BLaER1 treated with 17β-estradiol and CSF1 and Interleukin-3, amounts not matched to agents 10 nM and 100 nM (cell line): ENCODE measurements around the gene FAM120AOS.

ENCODE experiments used
- H3K27ac ChIP-seq, 11 experiments: shearing (Covaris generic); formaldehyde crosslinking; 2 replicates each; pipeline ENCODE4 v1.8.1; 2022
- H3K27me3 ChIP-seq, 11 experiments: shearing (Covaris generic); formaldehyde crosslinking; 2 replicates each; pipeline ENCODE4 v1.8.1; 2022
- H3K36me3 ChIP-seq, 11 experiments: shearing (Covaris generic); formaldehyde crosslinking; 2 replicates each; pipeline ENCODE4 v1.8.1; 2022
- H3K4me1 ChIP-seq, 10 experiments: shearing (Covaris generic); formaldehyde crosslinking; 2 replicates each; pipeline ENCODE4 v1.8.1; 2022
- H3K4me2 ChIP-seq, 11 experiments: shearing (Covaris generic); formaldehyde crosslinking; 2 replicates each; pipeline ENCODE4 v1.8.1; 2022
- H3K4me3 ChIP-seq, 10 experiments: shearing (Covaris generic); formaldehyde crosslinking; 2 replicates each; pipeline ENCODE4 v1.8.1; 2022
- H3K9ac ChIP-seq, 11 experiments: shearing (Covaris generic); formaldehyde crosslinking; 2 replicates each; pipeline ENCODE4 v1.8.1; 2022
- H3K9me3 ChIP-seq, 11 experiments: shearing (Covaris generic); formaldehyde crosslinking; replicated peaks in 1 of 11; 2 replicates each; pipeline ENCODE4 v1.8.1; 2022
- H4K20me1 ChIP-seq, 11 experiments: shearing (Covaris generic); formaldehyde crosslinking; 2 replicates each; pipeline ENCODE4 v1.8.1; 2022
- Cebpa-rat ChIP-seq, 11 experiments: shearing (Covaris generic); IDR thresholded peaks; 2 replicates each; pipeline ENCODE4 v1.8.1; 2022

Gene FAM120AOS

DNA sequence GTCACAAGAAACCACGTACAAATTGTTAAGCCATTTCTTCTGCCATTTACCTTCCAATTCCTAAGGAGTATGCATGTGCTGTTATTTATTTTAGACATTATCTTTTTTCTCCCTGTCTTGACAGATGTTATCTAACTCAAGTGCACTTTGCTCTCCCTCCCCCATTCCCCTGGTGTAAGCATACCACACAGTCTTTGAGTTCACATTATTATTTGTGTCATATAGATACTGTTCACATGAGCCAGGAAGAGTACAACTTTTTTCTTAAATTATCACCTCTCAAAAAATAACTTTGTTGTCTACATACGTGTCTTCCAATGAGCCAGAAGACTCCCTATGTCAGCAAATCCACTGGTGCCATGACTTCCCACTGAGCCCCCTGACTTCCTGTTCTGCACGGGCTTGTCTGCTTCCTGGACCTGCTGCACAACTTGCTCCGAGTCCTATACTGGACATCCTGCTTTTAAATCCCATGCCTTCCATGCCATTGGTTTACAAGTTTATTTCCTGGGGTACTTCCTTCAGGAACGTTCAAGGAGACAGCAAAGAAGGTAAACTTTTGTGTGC, 21.8 kb downstream of the FAM120AOS start:
- H3K36me3 ChIP-seq, result no peaks in the 10 kb centered on the region
- no peak overlapping the region for H3K27ac ChIP-seq
- H4K20me1 ChIP-seq, result no peaks in the 10 kb centered on the region
- no peak overlapping the region for H3K9ac ChIP-seq
- H3K27me3 ChIP-seq, result no peaks in the 10 kb centered on the region
- no peak for TF ChIP-seq Cebpa-rat (IDR thresholded peaks at IDR 0.05)
- no peak overlapping the region for H3K4me3 ChIP-seq
- peaks cover 0 to 7% (median 3%) of the 10 kb centered on the region in 11 experiments; a peak in 11 of 22 replicates for H3K9me3 ChIP-seq
- peak overlapping the region in 3 of 11 experiments; percentile 26 to 67 (median 31); a peak in 6 of 22 replicates for H3K4me2 ChIP-seq
- peaks cover 0 to 25% (median 9%) of the 10 kb centered on the region in 10 experiments; a peak in 16 of 20 replicates for H3K4me1 ChIP-seq

DNA sequence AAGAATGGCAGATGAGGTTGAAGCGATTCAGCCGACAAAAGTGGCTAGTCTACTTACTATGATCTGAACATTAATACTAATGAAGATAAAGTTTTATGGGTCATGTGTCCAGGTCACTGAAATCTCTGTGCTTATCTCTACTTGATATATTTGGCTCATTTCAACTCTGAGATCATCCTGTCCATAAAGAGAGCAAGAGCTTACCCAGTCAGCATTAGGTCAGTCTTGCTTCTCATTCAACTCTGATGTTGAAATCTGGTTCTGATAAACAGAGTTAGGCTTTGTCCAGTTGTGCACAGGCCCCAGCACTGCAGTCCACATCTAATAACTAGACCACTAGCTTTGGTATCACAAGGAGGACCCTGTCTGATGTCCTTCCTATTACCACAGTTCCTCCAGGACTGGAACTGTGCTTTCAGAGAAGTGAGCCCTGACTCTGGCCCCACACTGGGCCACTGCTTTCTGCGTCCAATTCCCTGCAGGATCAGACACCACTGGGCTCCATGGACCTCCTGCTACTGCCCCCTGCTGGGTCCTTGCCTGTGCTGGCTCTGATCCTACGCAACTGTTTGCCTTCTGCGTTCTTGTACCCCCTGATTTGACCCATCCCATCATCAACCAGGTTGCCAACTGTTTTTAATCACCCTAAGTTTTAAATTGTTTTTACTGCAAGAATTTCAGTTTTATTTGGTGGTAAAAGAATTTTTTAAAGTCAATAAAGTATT, 25.6 kb downstream of the FAM120AOS start:
- H3K4me1 ChIP-seq, result peaks cover 0 to 18% (median 0%) of the 10 kb centered on the region in 10 experiments; a peak in 6 of 20 replicates
- H3K4me2 ChIP-seq, result no peak overlapping the region
- H3K36me3 ChIP-seq, result no peaks in the 10 kb centered on the region
- no peaks in the 10 kb centered on the region for H4K20me1 ChIP-seq
- no peak for TF ChIP-seq Cebpa-rat (IDR thresholded peaks at IDR 0.05)
- no peak overlapping the region for H3K9ac ChIP-seq
- H3K27ac ChIP-seq, result no peak overlapping the region
- H3K27me3 ChIP-seq, result no peaks in the 10 kb centered on the region
- peaks cover 0 to 24% (median 16%) of the 10 kb centered on the region in 11 experiments; a peak in 16 of 22 replicates for H3K9me3 ChIP-seq
- no peak overlapping the region for H3K4me3 ChIP-seq

- H3K27ac ChIP-seq, result no peak overlapping the region
- H3K4me3 ChIP-seq, result no peak overlapping the region
- no peaks in the 10 kb centered on the region for H4K20me1 ChIP-seq
- no peak overlapping the region for H3K9ac ChIP-seq
- H3K9me3 ChIP-seq, result peaks cover 25 to 48% (median 40%) of the 10 kb centered on the region in 11 experiments
- no peaks in the 10 kb centered on the region for H3K36me3 ChIP-seq
- no peak overlapping the region for H3K4me2 ChIP-seq
- no peak for TF ChIP-seq Cebpa-rat (IDR thresholded peaks at IDR 0.05)
- H3K4me1 ChIP-seq, result no peaks in the 10 kb centered on the region; a peak in 1 of 20 replicates
- H3K27me3 ChIP-seq, result no peaks in the 10 kb centered on the region
These were observed 30.3 kb downstream of the FAM120AOS start for GRCh38 chr9:93422977-93423616.

DNA sequence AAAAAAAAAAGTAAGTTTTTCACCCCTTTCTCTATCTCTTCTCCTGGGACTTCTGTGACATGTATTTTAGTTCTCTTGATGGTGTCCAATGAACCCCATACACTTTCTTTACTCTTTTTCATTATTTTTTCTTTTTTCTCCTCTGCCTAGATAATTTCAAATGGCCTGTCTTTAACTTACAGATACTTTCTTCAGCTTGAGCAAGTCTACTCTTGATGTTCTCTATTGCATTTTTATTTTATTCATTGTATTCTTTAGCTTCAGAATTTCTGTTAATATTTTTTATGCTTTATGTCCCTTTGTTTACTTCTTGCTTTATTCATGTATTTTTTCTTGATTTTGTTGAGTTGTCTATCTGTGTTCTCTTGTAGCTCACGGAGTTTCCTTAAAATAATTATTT, 34.4 kb downstream of the FAM120AOS start:
- Histone ChIP-seq H4K20me1 (no peaks in the 10 kb centered on the region), H3K4me1 (no peaks in the 10 kb centered on the region; a peak in 1 of 20 replicates), H3K36me3 (no peaks in the 10 kb centered on the region), H3K9ac (no peak overlapping the region), H3K27ac (no peak overlapping the region), H3K27me3 (no peaks in the 10 kb centered on the region), H3K9me3 (peaks cover 38 to 52% (median 44%) of the 10 kb centered on the region in 11 experiments), H3K4me3 (no peak overlapping the region), H3K4me2 (no peak overlapping the region)
- no peak for TF ChIP-seq Cebpa-rat (IDR thresholded peaks at IDR 0.05)

DNA sequence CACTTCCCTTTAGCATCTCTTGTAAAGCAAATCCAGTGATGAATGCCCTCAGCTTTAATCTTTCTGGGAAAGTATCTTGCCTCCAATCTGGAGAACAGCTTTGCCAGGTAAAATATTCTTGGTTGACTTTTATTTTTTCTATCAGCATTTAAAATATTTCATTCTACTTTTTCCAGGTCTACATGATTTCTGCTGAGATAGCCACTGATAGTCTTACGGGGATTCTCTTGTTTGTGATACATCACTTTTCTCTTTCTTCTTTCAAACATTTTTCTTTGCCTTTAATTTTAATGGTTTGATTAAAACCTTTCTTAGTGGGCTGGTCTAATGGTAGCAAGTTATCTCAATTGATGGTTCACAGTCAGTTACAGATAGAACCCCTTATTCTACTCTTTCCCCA, 35.8 kb downstream of the FAM120AOS start:
- Histone ChIP-seq H3K36me3 (no peaks in the 10 kb centered on the region), H3K27me3 (no peaks in the 10 kb centered on the region), H3K4me1 (no peaks in the 10 kb centered on the region; a peak in 1 of 20 replicates), H3K4me3 (no peak overlapping the region), H3K9me3 (peaks cover 40 to 52% (median 45%) of the 10 kb centered on the region in 11 experiments), H3K27ac (no peak overlapping the region), H3K9ac (no peak overlapping the region), H4K20me1 (no peaks in the 10 kb centered on the region), H3K4me2 (no peak overlapping the region)
- TF ChIP-seq Cebpa-rat (IDR thresholded peaks at IDR 0.05), result no peak

- Histone ChIP-seq H3K9me3 (peaks cover 40 to 52% (median 45%) of the 10 kb centered on the region in 11 experiments), H3K36me3 (no peaks in the 10 kb centered on the region), H3K27me3 (no peaks in the 10 kb centered on the region), H3K4me2 (no peak overlapping the region), H4K20me1 (no peaks in the 10 kb centered on the region), H3K9ac (no peak overlapping the region), H3K4me1 (no peaks in the 10 kb centered on the region; a peak in 1 of 20 replicates), H3K4me3 (no peak overlapping the region), H3K27ac (no peak overlapping the region)
- no peak for TF ChIP-seq Cebpa-rat (IDR thresholded peaks at IDR 0.05)
These were observed 36.7 kb downstream of the FAM120AOS start for GRCh38 chr9:93416530-93417235.

DNA sequence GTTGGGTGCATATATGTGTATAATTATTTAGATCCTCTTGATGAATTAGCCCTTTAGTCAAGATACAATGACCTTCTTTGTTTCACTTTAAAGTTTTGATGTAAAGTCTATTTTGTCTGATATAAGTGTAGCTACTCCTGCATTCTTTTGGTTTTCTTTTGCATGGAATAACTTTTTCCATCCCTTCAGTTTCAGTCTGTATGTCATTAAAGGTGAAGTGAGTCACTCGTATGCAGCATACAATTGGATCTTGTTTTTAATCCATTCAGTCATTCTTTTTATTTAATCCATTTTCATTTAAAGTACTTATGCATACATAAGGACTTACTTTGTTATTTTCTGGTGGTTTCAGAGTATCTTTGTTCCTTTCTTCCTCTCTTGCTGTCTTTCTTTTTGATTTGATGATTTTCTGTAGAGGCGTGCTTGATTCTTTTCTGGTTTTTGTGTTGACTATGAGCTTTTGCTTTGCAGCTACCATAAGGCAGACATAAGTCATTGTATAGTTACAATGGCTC, 38.1 kb downstream of the FAM120AOS start:
- no peak overlapping the region for H3K4me3 ChIP-seq
- no peaks in the 10 kb centered on the region for H4K20me1 ChIP-seq
- no peak overlapping the region for H3K9ac ChIP-seq
- no peak for TF ChIP-seq Cebpa-rat (IDR thresholded peaks at IDR 0.05)
- H3K36me3 ChIP-seq, result no peaks in the 10 kb centered on the region
- no peak overlapping the region for H3K4me2 ChIP-seq
- H3K27me3 ChIP-seq, result no peaks in the 10 kb centered on the region
- peaks cover 37 to 46% (median 42%) of the 10 kb centered on the region in 11 experiments for H3K9me3 ChIP-seq
- H3K4me1 ChIP-seq, result no peaks in the 10 kb centered on the region
- no peak overlapping the region for H3K27ac ChIP-seq

DNA sequence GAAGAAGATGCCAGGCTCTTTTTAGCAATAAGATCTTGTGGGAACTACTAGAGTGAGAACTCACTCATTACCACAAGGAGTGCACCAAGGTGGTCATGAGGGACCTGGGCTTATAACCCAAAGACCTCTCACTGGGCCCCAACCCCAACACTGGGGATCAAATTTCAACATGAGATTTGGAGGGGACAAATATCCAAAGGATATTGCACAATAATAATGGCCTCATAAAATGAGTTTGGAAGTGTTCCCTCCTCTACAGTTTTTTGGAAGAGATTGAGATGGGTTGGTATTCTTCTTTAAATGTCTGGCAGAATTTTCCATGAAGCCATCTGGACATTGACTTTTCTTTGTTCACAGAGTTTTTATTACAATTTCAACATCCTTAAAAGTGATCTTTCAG, 39.9 kb downstream of the FAM120AOS start:
- H3K4me1 ChIP-seq, result no peaks in the 10 kb centered on the region
- peaks cover 20 to 29% (median 25%) of the 10 kb centered on the region in 11 experiments for H3K9me3 ChIP-seq
- H3K27me3 ChIP-seq, result no peaks in the 10 kb centered on the region
- no peaks in the 10 kb centered on the region for H4K20me1 ChIP-seq
- no peak overlapping the region for H3K9ac ChIP-seq
- no peak overlapping the region for H3K27ac ChIP-seq
- no peak overlapping the region for H3K4me3 ChIP-seq
- H3K4me2 ChIP-seq, result no peak overlapping the region
- TF ChIP-seq Cebpa-rat (IDR thresholded peaks at IDR 0.05), result peak in 5 of 11 experiments; percentile 21 to 48 (median 31); a peak in 3 of 22 replicates
- no peaks in the 10 kb centered on the region for H3K36me3 ChIP-seq

DNA sequence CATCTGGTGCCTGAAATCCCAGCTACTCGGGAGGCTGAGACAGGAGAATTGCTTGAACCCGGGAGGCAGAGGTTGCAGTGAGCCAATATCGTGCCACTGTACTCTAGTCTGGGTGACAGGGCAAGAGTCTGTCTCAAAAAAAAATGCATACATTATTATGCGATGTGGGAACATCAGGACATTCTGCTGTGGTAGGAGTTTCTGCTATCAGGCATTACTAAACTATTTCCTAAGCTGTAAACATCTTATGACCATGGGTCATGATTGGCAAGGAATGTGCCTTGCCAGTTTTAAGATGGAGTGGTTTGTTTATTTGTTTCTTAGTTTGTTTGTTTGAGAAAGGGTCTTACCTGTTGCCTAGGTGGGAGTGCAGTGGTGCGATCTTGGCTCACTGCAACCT, 47.0 kb downstream of the FAM120AOS start:
- Histone ChIP-seq H4K20me1 (no peaks in the 10 kb centered on the region), H3K36me3 (no peaks in the 10 kb centered on the region), H3K27me3 (no peaks in the 10 kb centered on the region), H3K4me2 (no peak overlapping the region), H3K9ac (no peak overlapping the region), H3K27ac (no peak overlapping the region), H3K4me3 (no peak overlapping the region), H3K4me1 (no peaks in the 10 kb centered on the region), H3K9me3 (no peaks in the 10 kb centered on the region)
- TF ChIP-seq Cebpa-rat (IDR thresholded peaks at IDR 0.05), result no peak
